Natural killer cell treated with Interleukin-12 subunit alpha and Interleukin-12 subunit beta and Interleukin-15 and Interleukin-18, amount 100 ng/mL, for 72 hours (primary cell): ENCODE results near the gene TMEM269. TPM values are rescaled to one million over a fixed set of nuclear protein-coding genes. Genes with fewer than 3 reads are reported as not detected.

Experiments used
- ATAC-seq, 2 donors: fragments of 150-1000 bp; cut with Tn5 transposase in 1 of 2; sonication (Bioruptor Pico), chemical (Tn5 transposase) in 1 of 2; 2 replicates each; pipeline ENCODE4 v1.10.0; 2021
- DNase-seq: peaks from one replicate; pipeline ENCODE4 v3.0.0; 2022; ENCODE audit warnings: low spot score
- H3K27ac Mint-ChIP-seq, 2 donors: 1 replicate in 1 of 2; 2 replicates in 1 of 2; pipeline ENCODE4 v1.8.0; 2022; ENCODE audit warnings: mixed read lengths in 2 of 2, mild to moderate bottlenecking in 1 of 2, moderate library complexity in 1 of 2
- H3K27me3 Mint-ChIP-seq, 2 donors: 1 replicate in 1 of 2; 2 replicates in 1 of 2; pipeline ENCODE4 v1.8.0; 2022; ENCODE audit warnings: mixed read lengths in 2 of 2
- H3K36me3 Mint-ChIP-seq: one replicate; pipeline ENCODE4 v1.8.0; 2022; ENCODE audit warnings: mixed read lengths
- H3K4me1 Mint-ChIP-seq, 2 donors: 1 replicate in 1 of 2; 2 replicates in 1 of 2; pipeline ENCODE4 v1.8.0; 2022; ENCODE audit warnings: low read depth in 2 of 2, mixed read lengths in 2 of 2, mild to moderate bottlenecking in 1 of 2
- H3K4me3 Mint-ChIP-seq: one replicate; pipeline ENCODE4 v1.8.0; 2022; ENCODE audit warnings: mixed read lengths
- H3K9me3 Mint-ChIP-seq: 2 replicates; pipeline ENCODE4 v1.8.0; 2022; ENCODE audit warnings: mixed read lengths
- total RNA-seq, 2 donors: library from RNA; stranded (reverse); gene quantifications; one replicate each; pipeline ENCODE4 v1.2.3, GENCODE V29; 2022

TMEM269 gene, protein sequence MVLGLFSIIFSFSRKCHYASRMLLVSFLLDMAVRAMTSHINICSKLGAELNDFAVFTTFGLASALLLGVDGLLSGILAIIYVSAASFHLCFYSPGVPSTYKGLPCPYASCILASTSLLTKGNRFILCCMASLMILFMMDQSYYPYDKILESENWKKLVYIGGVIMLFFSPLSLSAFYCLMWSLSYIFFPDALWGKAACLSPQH
- 1 to 10 TPM in 1 of 2 donors, under 1 TPM in 1; 0.55 to 1.9 TPM for total RNA-seq

- H3K27ac Mint-ChIP-seq = peak within 1 kb of the TSS in 1 of 2 donors; percentile 52
- peaks cover 12% of the 10 kb centered on the region for H3K36me3 Mint-ChIP-seq
- no peaks in the 10 kb centered on the region for H3K27me3 Mint-ChIP-seq
- peak within 1 kb of the TSS; percentile 74 for H3K4me3 Mint-ChIP-seq
- ATAC-seq (peak; percentile 72 to 75), DNase-seq (no peak)
- H3K4me1 Mint-ChIP-seq = peaks cover 9 to 14% of the 10 kb centered on the region in 2 donors
- H3K9me3 Mint-ChIP-seq = no peaks in the 10 kb centered on the region
Measured at GRCh38 chr1:42784946-42785693, at the start of gene TMEM269. Gene TMEM269, plus strand, starts transcription at chr1:42784991. Its CDS starts 4,903 bp downstream, at chr1:42789894.

GRCh38 chr1:42735056-42735455, 49.7 kb upstream of the TMEM269 start:
- DNase-seq (no peak), ATAC-seq (no peak)
- Mint-ChIP-seq H3K27ac (no peak overlapping the region), H3K4me1 (peaks cover 0 to 4% of the 10 kb centered on the region in 2 donors), H3K9me3 (no peaks in the 10 kb centered on the region), H3K36me3 (no peaks in the 10 kb centered on the region), H3K27me3 (no peaks in the 10 kb centered on the region), H3K4me3 (no peak overlapping the region)

- H3K4me1 Mint-ChIP-seq = peaks cover 0 to 4% of the 10 kb centered on the region in 2 donors
- no peak overlapping the region for H3K4me3 Mint-ChIP-seq
- no peak overlapping the region for H3K27ac Mint-ChIP-seq
- ATAC-seq = no peak
- H3K27me3 Mint-ChIP-seq = no peaks in the 10 kb centered on the region
- H3K9me3 Mint-ChIP-seq = no peaks in the 10 kb centered on the region
- H3K36me3 Mint-ChIP-seq = no peaks in the 10 kb centered on the region
- DNase-seq = no peak
Measured at GRCh38 chr1:42735477-42736105, 49.2 kb upstream of the TMEM269 start.

DNA sequence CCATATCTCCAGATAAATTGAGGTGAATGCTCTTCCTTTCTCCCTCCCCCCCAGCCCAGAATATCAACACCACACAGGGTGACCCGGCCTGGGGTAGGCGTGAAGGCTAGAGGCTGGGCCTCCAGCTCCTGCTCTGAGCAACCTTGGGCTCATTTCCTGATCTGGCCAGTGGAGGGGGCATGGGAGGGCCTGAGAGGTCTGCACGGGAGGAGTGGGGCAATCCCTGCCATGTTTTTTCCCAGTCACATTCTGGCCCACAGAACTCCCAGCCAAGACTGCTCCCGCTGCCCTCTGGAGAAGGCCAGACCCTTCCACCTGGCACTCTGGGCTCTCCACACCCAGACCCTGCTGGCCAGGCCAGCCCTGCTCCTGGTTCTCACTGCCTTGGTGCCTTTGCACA, 48.6 kb upstream of the TMEM269 start:
- Mint-ChIP-seq H3K27ac (no peak overlapping the region), H3K9me3 (no peaks in the 10 kb centered on the region), H3K4me1 (peaks cover 0 to 4% of the 10 kb centered on the region in 2 donors), H3K36me3 (no peaks in the 10 kb centered on the region), H3K27me3 (no peaks in the 10 kb centered on the region), H3K4me3 (no peak overlapping the region)
- DNase-seq (no peak), ATAC-seq (no peak)

- ATAC-seq (no peak), DNase-seq (no peak)
- H3K9me3 Mint-ChIP-seq = no peaks in the 10 kb centered on the region
- no peaks in the 10 kb centered on the region for H3K27me3 Mint-ChIP-seq
- H3K27ac Mint-ChIP-seq = no peak overlapping the region
- H3K4me3 Mint-ChIP-seq = no peak overlapping the region
- no peaks in the 10 kb centered on the region for H3K36me3 Mint-ChIP-seq
- peaks cover 0 to 4% of the 10 kb centered on the region in 2 donors for H3K4me1 Mint-ChIP-seq
Measured at GRCh38 chr1:42736571-42737200, 48.1 kb upstream of the TMEM269 start.

GRCh38 chr1:42737257-42737656, 47.5 kb upstream of the TMEM269 start:
- ATAC-seq = no peak
- peaks cover 0 to 4% of the 10 kb centered on the region in 2 donors for H3K4me1 Mint-ChIP-seq
- H3K27me3 Mint-ChIP-seq = no peaks in the 10 kb centered on the region
- H3K36me3 Mint-ChIP-seq = no peaks in the 10 kb centered on the region
- no peak overlapping the region for H3K27ac Mint-ChIP-seq
- no peaks in the 10 kb centered on the region for H3K9me3 Mint-ChIP-seq
- DNase-seq = no peak
- no peak overlapping the region for H3K4me3 Mint-ChIP-seq

- H3K27ac Mint-ChIP-seq = no peak overlapping the region
- peaks cover 0 to 4% of the 10 kb centered on the region in 2 donors for H3K4me1 Mint-ChIP-seq
- no peak overlapping the region for H3K4me3 Mint-ChIP-seq
- no peaks in the 10 kb centered on the region for H3K27me3 Mint-ChIP-seq
- H3K9me3 Mint-ChIP-seq = no peaks in the 10 kb centered on the region
- DNase-seq = no peak
- no peaks in the 10 kb centered on the region for H3K36me3 Mint-ChIP-seq
- ATAC-seq = no peak
Measured at GRCh38 chr1:42737986-42738677, 46.7 kb upstream of the TMEM269 start.

DNA sequence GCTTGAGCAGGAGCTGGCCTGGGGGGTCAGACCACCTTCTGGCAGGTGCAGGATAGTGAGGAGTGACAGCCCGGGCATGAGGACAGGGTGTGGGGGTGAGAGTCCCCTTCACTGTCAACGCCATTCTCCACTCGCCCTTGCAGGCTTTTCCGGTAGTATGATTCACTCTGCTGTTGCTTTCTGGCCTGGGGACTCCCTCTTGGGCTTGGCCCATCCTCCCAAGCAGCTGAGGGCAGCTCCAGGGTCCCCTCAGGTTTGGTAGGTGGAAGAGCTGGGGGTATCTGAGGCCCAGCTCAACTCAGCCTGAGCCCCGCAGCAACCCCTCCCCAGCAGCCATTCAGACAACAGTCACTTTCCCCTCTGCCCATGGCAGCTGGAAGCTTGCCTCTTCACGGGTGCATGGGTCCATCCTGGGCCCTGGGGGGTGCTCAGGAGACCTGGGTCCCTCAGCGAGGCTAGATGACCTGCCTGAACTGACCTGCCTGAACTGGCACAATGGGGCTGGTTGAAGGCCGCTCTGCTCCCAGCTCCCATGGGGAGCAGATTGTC, 46.0 kb upstream of the TMEM269 start:
- H3K4me3 Mint-ChIP-seq = no peak overlapping the region
- no peaks in the 10 kb centered on the region for H3K36me3 Mint-ChIP-seq
- H3K4me1 Mint-ChIP-seq = peaks cover 0 to 4% of the 10 kb centered on the region in 2 donors
- ATAC-seq = no peak
- no peak for DNase-seq
- H3K27ac Mint-ChIP-seq = no peak overlapping the region
- H3K9me3 Mint-ChIP-seq = no peaks in the 10 kb centered on the region
- no peaks in the 10 kb centered on the region for H3K27me3 Mint-ChIP-seq

GRCh38 chr1:42739753-42740700, 44.8 kb upstream of the TMEM269 start, which contains the start of gene CLDN19:
Gene CLDN19, minus strand, starts transcription at chr1:42740236. Its CDS starts 173 bp downstream, at chr1:42740063.
- no peaks in the 10 kb centered on the region for H3K27me3 Mint-ChIP-seq

GRCh38 chr1:42740851-42741580, 43.8 kb upstream of the TMEM269 start:
- no peaks in the 10 kb centered on the region for H3K9me3 Mint-ChIP-seq
- H3K27me3 Mint-ChIP-seq = no peaks in the 10 kb centered on the region
- DNase-seq (no peak), ATAC-seq (no peak)
- H3K4me3 Mint-ChIP-seq = no peak overlapping the region
- peaks cover 0 to 4% of the 10 kb centered on the region in 2 donors for H3K4me1 Mint-ChIP-seq
- H3K27ac Mint-ChIP-seq = no peak overlapping the region
- no peaks in the 10 kb centered on the region for H3K36me3 Mint-ChIP-seq

More at GRCh38 chr1:42739753-42740700, 44.8 kb upstream of the TMEM269 start, which contains the start of gene CLDN19:
- Mint-ChIP-seq H3K4me1 (peaks cover 0 to 4% of the 10 kb centered on the region in 2 donors), H3K4me3 (no peak within 1 kb of the TSS), H3K36me3 (no peaks in the 10 kb centered on the region), H3K9me3 (no peaks in the 10 kb centered on the region), H3K27ac (no peak within 1 kb of the TSS)
- DNase-seq (no peak), ATAC-seq (no peak)

DNA sequence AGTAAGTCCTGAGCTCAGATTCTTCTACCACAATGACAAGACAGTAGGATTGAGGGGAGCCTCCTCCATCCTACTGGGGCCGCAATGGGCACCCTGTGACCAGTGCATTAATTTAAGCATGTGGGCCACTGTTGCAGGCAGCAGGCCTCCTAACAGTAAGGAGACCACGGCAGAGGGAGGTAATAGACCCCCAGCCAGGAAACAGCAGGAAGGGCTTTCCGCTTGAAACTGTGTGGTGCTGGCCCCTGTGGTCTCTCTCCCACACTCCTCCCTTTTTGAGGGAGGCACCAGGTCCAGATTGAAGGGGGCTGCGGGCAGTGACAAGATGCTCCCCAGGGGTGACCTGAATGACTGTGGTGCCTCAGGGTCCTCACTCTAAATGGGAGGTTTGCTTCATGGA, 43.1 kb upstream of the TMEM269 start:
- no peaks in the 10 kb centered on the region for H3K9me3 Mint-ChIP-seq
- ATAC-seq = no peak
- no peaks in the 10 kb centered on the region for H3K27me3 Mint-ChIP-seq
- H3K36me3 Mint-ChIP-seq = no peaks in the 10 kb centered on the region
- no peak overlapping the region for H3K27ac Mint-ChIP-seq
- peaks cover 0 to 4% of the 10 kb centered on the region in 2 donors for H3K4me1 Mint-ChIP-seq
- DNase-seq = no peak
- no peak overlapping the region for H3K4me3 Mint-ChIP-seq

DNA sequence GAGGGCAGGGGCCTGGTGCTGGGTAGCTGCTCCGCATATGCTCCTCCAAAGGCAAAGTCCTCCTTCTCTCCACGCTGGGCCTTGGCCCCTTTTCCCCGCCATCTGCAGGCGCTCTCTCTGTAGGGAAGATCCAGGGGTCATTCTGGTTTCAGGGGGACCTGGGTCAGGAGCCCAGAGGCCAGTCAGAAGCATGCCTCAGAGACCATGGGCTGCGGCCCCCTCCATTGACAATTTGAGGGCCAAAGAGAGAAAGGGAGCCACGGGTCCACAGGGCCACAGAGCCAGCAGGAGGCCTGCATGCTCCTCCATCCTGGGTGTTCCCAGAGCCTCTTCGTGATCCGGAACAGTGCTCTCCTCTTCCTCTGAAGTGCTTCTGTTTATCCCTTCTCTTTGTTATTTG, 42.6 kb upstream of the TMEM269 start:
- H3K27ac Mint-ChIP-seq = no peak overlapping the region
- H3K4me1 Mint-ChIP-seq = peaks cover 0 to 3% of the 10 kb centered on the region in 2 donors
- ATAC-seq = no peak
- H3K36me3 Mint-ChIP-seq = no peaks in the 10 kb centered on the region
- H3K4me3 Mint-ChIP-seq = no peak overlapping the region
- H3K9me3 Mint-ChIP-seq = no peaks in the 10 kb centered on the region
- no peaks in the 10 kb centered on the region for H3K27me3 Mint-ChIP-seq
- no peak for DNase-seq
